Right lobe of liver (tissue), 4 donors: Measurements from ENCODE around the gene KDM1A.

Experiments
- POLR2A ChIP-seq: fragments of 450-650 bp; IDR thresholded peaks from one replicate; pipeline ENCODE4 v1.6.1; 2017; ENCODE audit warnings: antibody characterized with exemption, mild to moderate bottlenecking
- TF ChIP-seq, protein P1 (sequence below), 4 donors: fragments of 200-600 bp in 3 of 4; fragments of 450-650 bp in 1 of 4; IDR thresholded peaks; one replicate each; pipeline versions ENCODE4 v1.5.1 to v1.8.0; 2016 to 2022; ENCODE audit warnings: antibody characterized with exemption in 4 of 4, mild to moderate bottlenecking in 2 of 4
- donor health status: DM: no; HTN: no; CAD: no.
- donor health status: DM: no; HTN: no; CAD: no.
- donor health status: DM: no; HTN: yes; CAD: no.

DNA sequence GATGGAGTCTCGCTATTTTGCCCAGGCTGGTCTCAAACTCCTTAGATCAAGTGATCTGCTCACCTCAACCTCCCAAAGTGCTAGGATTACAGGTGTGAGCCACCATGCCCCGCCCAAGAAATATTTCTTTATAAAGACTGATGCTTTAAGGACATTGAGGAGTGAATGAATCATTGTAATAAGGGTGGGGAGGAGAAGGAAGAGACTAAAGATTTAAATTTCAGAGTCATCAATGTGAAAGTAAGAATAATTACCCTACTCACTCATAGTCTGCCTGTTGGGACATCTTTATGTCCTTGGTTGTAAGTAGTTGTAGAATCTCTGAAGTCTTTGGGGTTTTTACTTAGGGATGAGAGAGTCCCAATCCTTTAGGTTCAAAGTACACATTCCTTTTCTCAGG, 7.3 kb downstream of the KDM1A start:
- TF ChIP-seq, protein P1, sequence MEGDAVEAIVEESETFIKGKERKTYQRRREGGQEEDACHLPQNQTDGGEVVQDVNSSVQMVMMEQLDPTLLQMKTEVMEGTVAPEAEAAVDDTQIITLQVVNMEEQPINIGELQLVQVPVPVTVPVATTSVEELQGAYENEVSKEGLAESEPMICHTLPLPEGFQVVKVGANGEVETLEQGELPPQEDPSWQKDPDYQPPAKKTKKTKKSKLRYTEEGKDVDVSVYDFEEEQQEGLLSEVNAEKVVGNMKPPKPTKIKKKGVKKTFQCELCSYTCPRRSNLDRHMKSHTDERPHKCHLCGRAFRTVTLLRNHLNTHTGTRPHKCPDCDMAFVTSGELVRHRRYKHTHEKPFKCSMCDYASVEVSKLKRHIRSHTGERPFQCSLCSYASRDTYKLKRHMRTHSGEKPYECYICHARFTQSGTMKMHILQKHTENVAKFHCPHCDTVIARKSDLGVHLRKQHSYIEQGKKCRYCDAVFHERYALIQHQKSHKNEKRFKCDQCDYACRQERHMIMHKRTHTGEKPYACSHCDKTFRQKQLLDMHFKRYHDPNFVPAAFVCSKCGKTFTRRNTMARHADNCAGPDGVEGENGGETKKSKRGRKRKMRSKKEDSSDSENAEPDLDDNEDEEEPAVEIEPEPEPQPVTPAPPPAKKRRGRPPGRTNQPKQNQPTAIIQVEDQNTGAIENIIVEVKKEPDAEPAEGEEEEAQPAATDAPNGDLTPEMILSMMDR (IDR thresholded peaks at IDR 0.05): no peak
- TF ChIP-seq POLR2A: no peak
